Measurements from ENCODE around the gene CRIM1. TPM values are rescaled to one million over a fixed set of nuclear protein-coding genes. Genes with fewer than 3 reads are reported as not detected.

The CRIM1 gene
- polyA plus RNA-seq, 2 of the 4 experiments (the other 2 are of a cell fraction), result 127 to 208 TPM

- peak overlapping the region; percentile 80 to 87 for H3K27ac ChIP-seq
- TF ChIP-seq HOXB13 (CRISPR knock-in tag; IDR thresholded peaks at IDR 0.05; ENCODE audit: low read depth) (no peak), CBX8 (IDR thresholded peaks at IDR 0.05) (no peak), MYC (IDR thresholded peaks at IDR 0.05; ENCODE audit: borderline replicate concordance, low read length) (no peak), CTCF (IDR thresholded peaks at IDR 0.05) (no peak), CHD4 (IDR thresholded peaks at IDR 0.05; ENCODE audit: borderline replicate concordance) (no peak), TFCP2L1 (CRISPR knock-in tag; IDR thresholded peaks at IDR 0.05) (no peak), NPAS2 (CRISPR knock-in tag; IDR thresholded peaks at IDR 0.05; ENCODE audit: borderline replicate concordance) (no peak), ESRRA (IDR thresholded peaks at IDR 0.05; ENCODE audit: borderline replicate concordance, low read length) (no peak), KDM5A (IDR thresholded peaks at IDR 0.05) (no peak), FOSL2 (IDR thresholded peaks at IDR 0.05) (no peak), FOSL2 (CRISPR knock-in tag; IDR thresholded peaks at IDR 0.05) (no peak), ZNF302 (CRISPR knock-in tag; IDR thresholded peaks at IDR 0.05) (no peak), FOXS1 (CRISPR knock-in tag; IDR thresholded peaks at IDR 0.05) (no peak), EHMT2 (IDR thresholded peaks at IDR 0.05; ENCODE audit: low read depth) (no peak), HES2 (IDR thresholded peaks at IDR 0.05) (no peak), NFE2L2 (conservative IDR thresholded peaks at IDR 0.05; ENCODE audit: low read length) (no peak), POLR2A (IDR thresholded peaks at IDR 0.05; ENCODE audit: low read length) (no peak), CEBPB (IDR thresholded peaks at IDR 0.05) (no peak), ZC3H11A (IDR thresholded peaks at IDR 0.05) (no peak), CHD2 (IDR thresholded peaks at IDR 0.05; ENCODE audit: low read length, partially characterized antibody) (no peak)
- H3K4me3 ChIP-seq, result no peak overlapping the region
- 67% methylated on average over 4 of the region's 4 CpGs for WGBS (ENCODE audit: missing lambda C conversion rate)
- H3K4me1 ChIP-seq, result peaks cover 100% of the 10 kb centered on the region
- FAIRE-seq (no peak), ATAC-seq (peak in 1 of 2 experiments; percentile 12; a peak in 3 of 6 replicates), DNase-seq (ENCODE audit: low read depth in 1 of 2, low spot score in 1 of 2) (no peak)
- POLR2A ChIA-PET, result no interaction called here
- no peaks in the 10 kb centered on the region for H3K9me3 ChIP-seq
- peak overlapping the region; percentile 64 for H3K4me2 ChIP-seq
- CTCF ChIA-PET, result interaction anchor here (0.6 to 2.1 kb wide), 7 partner anchors 12 to 103 kb away, joined by 3 to 11 read pairs (median 3); no protein-coding TSS in a partner anchor
Measured at GRCh38 chr2:36455788-36456187, 100.2 kb downstream of the CRIM1 start.

- DNase-seq (ENCODE audit: low read depth in 1 of 2, low spot score in 1 of 2) (no peak), ATAC-seq (peak in 1 of 2 experiments; percentile 6; a peak in 3 of 6 replicates), FAIRE-seq (no peak)
- Histone ChIP-seq H3K9me3 (no peaks in the 10 kb centered on the region), H3K4me1 (peaks cover 100% of the 10 kb centered on the region), H3K4me2 (peak overlapping the region; percentile 64), H3K27ac (peak overlapping the region; percentile 80 to 87), H3K4me3 (no peak overlapping the region)
- POLR2A ChIA-PET, result no interaction called here
- WGBS (ENCODE audit: missing lambda C conversion rate), result 60% methylated on average over 17 of the region's 17 CpGs
- CTCF ChIA-PET, result interaction anchor here (0.6 to 7.4 kb wide), 9 partner anchors 7 to 104 kb away, joined by 3 to 53 read pairs (median 3); no protein-coding TSS in a partner anchor
- TF ChIP-seq MAFK (IDR thresholded peaks at IDR 0.05; ENCODE audit: partially characterized antibody) (peak; percentile 45), HES2 (IDR thresholded peaks at IDR 0.05) (no peak), MAZ (IDR thresholded peaks at IDR 0.05; ENCODE audit: borderline replicate concordance, low read depth, low read length) (no peak), ZSCAN20 (CRISPR knock-in tag; IDR thresholded peaks at IDR 0.05) (no peak), NFE2L2 (conservative IDR thresholded peaks at IDR 0.05; ENCODE audit: low read length) (0 out of 2 replicates have a peak, but pooled peaks have one; percentile 15), HOXA7 (CRISPR knock-in tag; IDR thresholded peaks at IDR 0.05) (no peak), NPAS2 (CRISPR knock-in tag; IDR thresholded peaks at IDR 0.05; ENCODE audit: borderline replicate concordance) (no peak), KDM1A (IDR thresholded peaks at IDR 0.05; ENCODE audit: low read depth) (no peak), FOSL2 (IDR thresholded peaks at IDR 0.05) (no peak), FOSL2 (CRISPR knock-in tag; IDR thresholded peaks at IDR 0.05) (peak; percentile 7; the same call in 1 of the 2 replicates), ELK1 (IDR thresholded peaks at IDR 0.05; ENCODE audit: low read depth, low read length) (no peak), HDAC2 (IDR thresholded peaks at IDR 0.05) (no peak), ATOH8 (CRISPR knock-in tag; IDR thresholded peaks at IDR 0.05; ENCODE audit: low read depth) (peak; percentile 69; the same call in 1 of the 2 replicates), JUN (IDR thresholded peaks at IDR 0.05) (0 out of 5 replicates have a peak, but pooled peaks of 1 of the 2 experiments have one; percentile 26), CBX2 (IDR thresholded peaks at IDR 0.05; ENCODE audit: borderline replicate concordance, low read depth) (no peak)
Measured at GRCh38 chr2:36456227-36457175, 100.9 kb downstream of the CRIM1 start.
